Spinal cord (tissue), 10 donors: Measurements from ENCODE around the gene MGMT. TPM values are rescaled to one million over a fixed set of nuclear protein-coding genes. Genes with fewer than 3 reads are reported as not detected.

Source experiments
- DNase-seq, 6 donors: peaks; one replicate each; pipeline versions ENCODE4 v3.0.0 to v3.0.0-alpha.2; 2013 to 2015; ENCODE audit warnings: low spot score in 6 of 6, low read depth in 4 of 6
- H3K27ac ChIP-seq: one replicate; pipeline ENCODE4 v1.5.1; 2013; ENCODE audit warnings: low read depth, low read length, control low read depth
- H3K27me3 ChIP-seq: one replicate; pipeline ENCODE4 v1.6.1; 2013; ENCODE audit warnings: low read length; ENCODE audit not compliant: control insufficient read depth, insufficient read depth
- H3K36me3 ChIP-seq: one replicate; pipeline ENCODE4 v1.6.1; 2013; ENCODE audit warnings: low read length; ENCODE audit not compliant: control insufficient read depth, insufficient read depth
- H3K4me1 ChIP-seq: one replicate; pipeline ENCODE4 v1.6.1; 2013; ENCODE audit warnings: low read length; ENCODE audit not compliant: control insufficient read depth, insufficient read depth
- H3K4me3 ChIP-seq: one replicate; pipeline ENCODE4 v1.5.1; 2013; ENCODE audit warnings: low read depth, low read length, control low read depth
- H3K9me3 ChIP-seq: one replicate; pipeline ENCODE4 v1.6.1; 2013; ENCODE audit warnings: low read length; ENCODE audit not compliant: control insufficient read depth, insufficient read depth
- WGBS: methylation state at CpG from one replicate; pipeline ENCODE4 v1.1.5; 2013; ENCODE audit warnings: missing lambda C conversion rate; ENCODE audit not compliant: insufficient coverage; 5-methylcytosine and 5-hydroxymethylcytosine counted together
- polyA plus RNA-seq, 2 donors: library from polyadenylated mRNA; unstranded; fragments of 120-200 nt; gene quantifications; one replicate each; pipeline ENCODE4 v1.2.1, GENCODE V29; 2013; ENCODE audit not compliant: insufficient read length in 2 of 2
- total RNA-seq, 2 donors: library from RNA; depleted of rRNA in 1 of 2; stranded (reverse); fragments of 120-200 nt in 1 of 2; fragments of >200 nt in 1 of 2; gene quantifications; one replicate each; pipeline versions ENCODE4 v1.2.3 to v1.2.4, GENCODE V29; 2013 to 2014
- donor health status: healthy.

Gene MGMT
- total and polyA plus RNA-seq, 4 donors = 10.4 to 31.9 (median 13.7) TPM

DNA sequence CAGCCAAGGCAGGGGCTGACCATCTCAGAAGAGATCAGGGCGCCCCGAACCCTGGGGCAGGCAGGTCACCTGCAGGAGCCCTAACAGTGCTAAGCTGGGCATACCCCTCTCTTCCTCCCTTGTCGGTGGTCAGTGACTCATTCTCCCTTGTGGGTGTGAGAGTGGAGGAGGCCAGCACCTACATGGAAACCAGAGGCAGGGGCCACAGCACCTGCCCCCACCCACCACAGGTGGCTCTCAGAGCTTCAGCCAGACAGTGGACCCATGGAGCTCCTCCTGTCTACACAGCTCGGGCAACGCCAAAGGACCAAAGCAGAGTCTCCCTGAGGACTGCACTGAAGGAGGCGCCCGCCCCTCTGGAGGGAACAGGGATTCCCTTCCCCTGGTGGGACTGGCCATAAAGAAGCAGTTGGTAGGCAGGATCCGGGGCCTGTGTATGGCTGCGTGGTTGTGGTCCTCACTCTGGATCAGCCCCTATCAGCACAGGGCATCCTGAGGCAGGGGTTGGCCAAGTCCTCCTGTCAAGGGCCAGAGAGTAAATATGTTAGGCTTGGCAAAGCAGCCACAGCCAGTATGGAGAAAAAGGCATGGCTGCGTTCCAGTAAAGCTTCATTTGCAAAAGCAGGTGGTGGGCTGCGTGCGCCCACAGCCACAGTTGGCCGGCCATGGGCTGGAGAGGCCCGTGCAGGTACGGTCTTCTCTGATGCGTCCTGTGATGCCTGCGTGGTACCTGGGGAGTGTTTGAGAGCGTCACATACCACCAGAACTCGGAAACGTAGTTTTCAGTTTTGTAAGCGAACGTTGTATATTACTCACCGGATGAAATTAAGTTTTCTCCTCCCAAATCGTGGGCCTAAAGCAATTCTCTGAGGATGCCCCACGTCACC is 298.9 kb downstream of the MGMT start:
- 93% methylated on average over 23 of the region's 25 CpGs for WGBS
- Histone ChIP-seq H3K27me3 (peaks cover 4% of the 10 kb centered on the region), H3K36me3 (peaks cover 16% of the 10 kb centered on the region), H3K9me3 (no peaks in the 10 kb centered on the region), H3K4me1 (peaks cover 25% of the 10 kb centered on the region), H3K4me3 (no peak overlapping the region), H3K27ac (no peak overlapping the region)
- DNase-seq = no peak

- 91% methylated on average over 21 of the region's 25 CpGs for WGBS
- no peak overlapping the region for H3K27ac ChIP-seq
These were observed 299.8 kb downstream of the MGMT start for GRCh38 chr10:129766611-129767550.

GRCh38 chr10:129767751-129768150 is 300.7 kb downstream of the MGMT start:
- Histone ChIP-seq H3K27ac (no peak overlapping the region), H3K27me3 (no peaks in the 10 kb centered on the region), H3K9me3 (no peaks in the 10 kb centered on the region), H3K4me1 (peaks cover 8% of the 10 kb centered on the region), H3K36me3 (peaks cover 16% of the 10 kb centered on the region), H3K4me3 (no peak overlapping the region)
- 100% methylated on average over 6 of the region's 10 CpGs for WGBS
- DNase-seq = no peak

More at GRCh38 chr10:129766611-129767550, 299.8 kb downstream of the MGMT start:
- H3K9me3 ChIP-seq = no peaks in the 10 kb centered on the region
- no peaks in the 10 kb centered on the region for H3K27me3 ChIP-seq
- H3K4me3 ChIP-seq = no peak overlapping the region
- H3K36me3 ChIP-seq = peaks cover 16% of the 10 kb centered on the region
- peaks cover 16% of the 10 kb centered on the region for H3K4me1 ChIP-seq
- DNase-seq = no peak

DNA sequence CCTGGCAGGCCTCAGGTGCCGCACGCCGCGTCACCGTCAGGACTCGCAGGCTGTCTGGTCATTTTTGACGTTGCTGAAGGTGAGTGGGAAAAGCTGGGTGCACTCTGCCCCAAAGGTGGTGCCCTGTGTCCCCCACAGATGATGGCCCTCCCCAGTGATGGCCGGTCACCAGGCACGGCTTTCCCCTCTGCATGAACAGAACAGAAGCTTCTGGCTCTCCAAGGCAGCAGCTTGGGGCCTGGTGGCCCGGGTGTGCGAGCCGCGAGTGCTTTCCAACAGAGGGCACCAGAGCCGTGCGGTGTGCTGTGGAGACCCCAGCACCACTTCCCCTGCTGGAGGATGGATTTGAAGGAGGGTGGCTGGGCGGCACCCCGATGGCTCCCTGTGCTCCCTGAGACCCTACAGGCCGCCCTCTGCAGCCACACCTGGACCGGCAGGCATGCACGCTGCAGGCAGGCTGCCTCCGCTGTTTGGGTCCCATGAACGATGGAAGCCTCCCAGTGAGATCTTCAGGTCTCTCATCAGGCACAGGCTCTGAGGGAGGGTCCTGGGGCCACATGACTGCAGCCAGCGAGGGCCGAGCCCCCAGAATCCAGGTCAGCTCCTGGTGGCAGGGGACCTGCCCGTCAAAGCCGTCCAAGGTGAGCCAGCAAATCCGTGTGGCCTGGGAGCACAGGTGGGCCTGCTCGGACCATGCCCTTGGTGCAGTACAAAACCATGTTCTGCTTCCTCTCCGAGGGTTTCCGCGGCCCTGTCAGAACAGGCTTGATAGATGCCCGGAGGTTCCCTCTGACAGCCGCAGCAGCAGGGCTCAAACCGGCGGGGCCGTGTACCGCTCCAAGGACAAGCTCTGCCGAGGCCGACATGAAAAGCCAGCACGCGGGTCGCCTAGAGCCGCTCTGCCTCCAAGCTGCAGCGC is 301.7 kb downstream of the MGMT start:
- H3K36me3 ChIP-seq = peaks cover 16% of the 10 kb centered on the region
- no peaks in the 10 kb centered on the region for H3K27me3 ChIP-seq
- peaks cover 8% of the 10 kb centered on the region for H3K4me1 ChIP-seq
- no peak overlapping the region for H3K27ac ChIP-seq
- H3K4me3 ChIP-seq = no peak overlapping the region
- H3K9me3 ChIP-seq = no peaks in the 10 kb centered on the region
- DNase-seq = no peak
- WGBS = 83% methylated on average over 39 of the region's 44 CpGs

- WGBS = 95% methylated on average over 18 of the region's 24 CpGs
- DNase-seq = no peak
- Histone ChIP-seq H3K9me3 (no peaks in the 10 kb centered on the region), H3K27me3 (no peaks in the 10 kb centered on the region), H3K4me3 (no peak overlapping the region), H3K27ac (no peak overlapping the region), H3K36me3 (peaks cover 19% of the 10 kb centered on the region), H3K4me1 (peaks cover 5% of the 10 kb centered on the region)
These were observed 302.5 kb downstream of the MGMT start for GRCh38 chr10:129769381-129770116.

- no peak for DNase-seq
- 96% methylated on average over 13 of the region's 14 CpGs for WGBS
These were observed 303.2 kb downstream of the MGMT start for GRCh38 chr10:129770286-129770685.

DNA sequence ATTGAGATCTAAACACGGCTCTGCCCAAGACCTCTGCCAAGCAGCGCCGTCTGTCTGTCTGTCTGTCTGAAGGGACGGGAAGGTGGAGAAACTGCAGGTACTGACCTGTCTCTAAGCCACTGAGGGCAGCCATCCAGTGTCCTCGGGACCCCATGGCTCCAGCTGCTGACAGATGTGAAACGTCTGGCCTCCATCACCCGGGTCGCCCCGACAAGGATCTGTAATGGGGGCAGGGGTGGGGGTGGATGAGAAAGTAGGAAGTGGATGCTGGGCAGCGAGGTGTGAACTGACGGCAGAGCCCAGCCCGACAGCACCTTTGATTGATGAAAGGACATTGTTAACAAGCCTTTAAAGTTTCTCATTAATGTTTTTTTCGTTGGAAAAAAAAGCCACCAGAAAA is 304.0 kb downstream of the MGMT start:
- peaks cover 22% of the 10 kb centered on the region for H3K36me3 ChIP-seq
- H3K4me3 ChIP-seq = no peak overlapping the region
- no peak for DNase-seq
- 72% methylated on average over 10 of the region's 13 CpGs for WGBS
- no peaks in the 10 kb centered on the region for H3K4me1 ChIP-seq
- H3K27ac ChIP-seq = no peak overlapping the region
- no peaks in the 10 kb centered on the region for H3K27me3 ChIP-seq
- H3K9me3 ChIP-seq = no peaks in the 10 kb centered on the region

More at GRCh38 chr10:129770286-129770685, 303.2 kb downstream of the MGMT start:
- Histone ChIP-seq H3K4me3 (no peak overlapping the region), H3K27me3 (no peaks in the 10 kb centered on the region), H3K9me3 (no peaks in the 10 kb centered on the region), H3K36me3 (peaks cover 22% of the 10 kb centered on the region), H3K4me1 (no peaks in the 10 kb centered on the region), H3K27ac (no peak overlapping the region)

DNA sequence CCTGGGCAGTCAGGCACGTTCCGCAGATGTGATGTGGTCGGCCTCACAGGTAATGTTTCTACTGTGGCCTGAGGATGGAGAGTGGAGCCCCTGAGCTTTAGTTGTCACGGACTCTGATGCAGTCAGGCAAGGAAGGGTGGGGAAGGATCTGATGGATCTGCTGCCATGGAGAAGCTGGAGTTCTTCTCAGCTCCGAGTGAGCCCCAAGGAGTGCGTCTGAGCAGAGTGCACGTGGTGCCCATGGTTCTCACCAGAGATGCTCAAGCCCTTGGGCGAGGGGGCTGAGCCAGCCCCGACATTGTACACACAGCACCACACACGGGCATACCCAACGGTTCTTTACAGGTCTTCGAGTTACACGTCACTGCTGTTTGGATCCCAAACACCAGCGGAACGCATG is 304.5 kb downstream of the MGMT start:
- Histone ChIP-seq H3K4me1 (no peaks in the 10 kb centered on the region), H3K27ac (no peak overlapping the region), H3K27me3 (no peaks in the 10 kb centered on the region), H3K4me3 (no peak overlapping the region), H3K9me3 (no peaks in the 10 kb centered on the region), H3K36me3 (peaks cover 20% of the 10 kb centered on the region)
- WGBS = 89% methylated on average over 15 of the region's 15 CpGs
- no peak for DNase-seq
